Activated CD4-positive, alpha-beta T cell treated with anti-CD3 and anti-CD28 coated beads, Interleukin-2, amount 10 ng/mL, durations not matched to agents 7 days and 5 days (primary cell): ENCODE results near the gene CCNI. TPM values are rescaled to one million over a fixed set of nuclear protein-coding genes. Genes with fewer than 3 reads are reported as not detected.
"Not testable (repeated sequence)": the region's sequence is repeated elsewhere in the genome, so short reads cannot be mapped to it uniquely, and the experiment has no call there.

Experiments used
- CTCF ChIA-PET: fragments of 350-600 bp; sonication (Branson Sonifier 250); formaldehyde crosslinking; loops from one replicate; lab custom pipeline; 2021; ENCODE audit warnings: antibody characterized with exemption; lab: Charles Lee
- POLR2A ChIA-PET: fragments of 350-600 bp; sonication (Branson Sonifier 250); formaldehyde crosslinking; loops from one replicate; lab custom pipeline; 2021; ENCODE audit warnings: antibody characterized with exemption; lab: Charles Lee
- DNase-seq: peaks from one replicate; pipeline ENCODE4 v3.0.0-alpha.2; 2020
- H3K27ac Mint-ChIP-seq: one replicate; pipeline ENCODE4 v1.8.0; 2021; ENCODE audit warnings: mild to moderate bottlenecking, moderate library complexity, mixed read lengths
- H3K27me3 Mint-ChIP-seq: one replicate; pipeline ENCODE4 v1.8.0; 2021; ENCODE audit warnings: mixed read lengths
- H3K36me3 Mint-ChIP-seq: one replicate; pipeline ENCODE4 v1.8.0; 2021; ENCODE audit warnings: low read depth, mixed read lengths
- H3K4me1 Mint-ChIP-seq: one replicate; pipeline ENCODE4 v1.8.0; 2021; ENCODE audit warnings: mixed read lengths
- H3K4me3 Mint-ChIP-seq: one replicate; pipeline ENCODE4 v1.8.0; 2021; ENCODE audit warnings: mild to moderate bottlenecking, moderate library complexity, mixed read lengths
- H3K9me3 Mint-ChIP-seq: one replicate; pipeline ENCODE4 v1.8.0; 2021; ENCODE audit warnings: mixed read lengths
- total RNA-seq, 2 experiments: library from RNA; stranded (reverse); gene quantifications; one replicate each; pipeline ENCODE4 v1.2.3, GENCODE V29; 2021

CCNI gene
- total RNA-seq, 2 experiments from 2014 or later, result 210 to 244 TPM

GRCh38 chr4:77100234-77100633 lies 24.4 kb upstream of the CCNI start:
- peaks cover 12% of the 10 kb centered on the region for H3K4me1 Mint-ChIP-seq
- peaks cover 2% of the 10 kb centered on the region for H3K9me3 Mint-ChIP-seq
- POLR2A ChIA-PET, result no interaction called here
- peaks cover under 1% of the 10 kb centered on the region for H3K27me3 Mint-ChIP-seq
- H3K36me3 Mint-ChIP-seq, result no peaks in the 10 kb centered on the region
- no peak for DNase-seq
- CTCF ChIA-PET, result interaction anchor here (1.2 to 1.3 kb wide), 2 partner anchors 8 to 11 kb away, joined by 4 read pairs; no protein-coding TSS in a partner anchor
- H3K27ac Mint-ChIP-seq, result no peak overlapping the region
- H3K4me3 Mint-ChIP-seq, result no peak overlapping the region

- POLR2A ChIA-PET, result no interaction called here
Measured at GRCh38 chr4:77097611-77098010, 21.8 kb upstream of the CCNI start.

GRCh38 chr4:77095101-77095821 lies 19.5 kb upstream of the CCNI start:
- Mint-ChIP-seq H3K27me3 (no peaks in the 10 kb centered on the region), H3K4me3 (no peak overlapping the region), H3K4me1 (peaks cover 9% of the 10 kb centered on the region), H3K27ac (no peak overlapping the region), H3K9me3 (peaks cover 2% of the 10 kb centered on the region), H3K36me3 (no peaks in the 10 kb centered on the region)
- ChIA-PET CTCF (interaction anchor here (0.6 to 3.7 kb wide), 15 partner anchors 10 to 113 kb away, joined by 3 to 35 read pairs (median 3); partner anchors contain the start of genes CCNG2 and CCNI), POLR2A (no interaction called here)
- peak; percentile 63 for DNase-seq

More at GRCh38 chr4:77097611-77098010, 21.8 kb upstream of the CCNI start:
- CTCF ChIA-PET, result interaction anchor here (0.7 to 3.7 kb wide), 5 partner anchors 14 to 195 kb away, joined by 3 to 35 read pairs (median 4); no protein-coding TSS in a partner anchor
- Mint-ChIP-seq H3K4me1 (peaks cover 15% of the 10 kb centered on the region), H3K9me3 (peaks cover 2% of the 10 kb centered on the region), H3K27ac (no peak overlapping the region), H3K27me3 (no peaks in the 10 kb centered on the region), H3K36me3 (no peaks in the 10 kb centered on the region), H3K4me3 (no peak overlapping the region)
- no peak for DNase-seq

GRCh38 chr4:77094496-77094895 lies 18.7 kb upstream of the CCNI start:
- POLR2A ChIA-PET, result no interaction called here

GRCh38 chr4:77093401-77093800 lies 17.6 kb upstream of the CCNI start:
- CTCF ChIA-PET, result interaction anchor here (0.6 to 1.7 kb wide), 4 partner anchors 8 to 110 kb away, joined by 3 to 4 read pairs (median 4); no protein-coding TSS in a partner anchor
- no peak overlapping the region for H3K4me3 Mint-ChIP-seq
- no peak for DNase-seq
- POLR2A ChIA-PET, result interaction anchor here (0.5 kb wide), 1 partner anchor 255 kb away, joined by 3 read pairs; no protein-coding TSS in a partner anchor
- peaks cover 4% of the 10 kb centered on the region for H3K4me1 Mint-ChIP-seq
- H3K9me3 Mint-ChIP-seq, result no peaks in the 10 kb centered on the region
- no peaks in the 10 kb centered on the region for H3K27me3 Mint-ChIP-seq
- no peaks in the 10 kb centered on the region for H3K36me3 Mint-ChIP-seq
- H3K27ac Mint-ChIP-seq, result no peak overlapping the region

More at GRCh38 chr4:77094496-77094895, 18.7 kb upstream of the CCNI start:
- Mint-ChIP-seq H3K9me3 (no peaks in the 10 kb centered on the region), H3K4me1 (peaks cover 4% of the 10 kb centered on the region), H3K36me3 (no peaks in the 10 kb centered on the region), H3K27me3 (no peaks in the 10 kb centered on the region), H3K4me3 (no peak overlapping the region), H3K27ac (no peak overlapping the region)
- CTCF ChIA-PET, result interaction anchor here (0.6 to 3.7 kb wide), 7 partner anchors 10 to 108 kb away, joined by 3 to 35 read pairs (median 3); no protein-coding TSS in a partner anchor
- DNase-seq, result no peak

GRCh38 chr4:77092975-77093374 lies 17.2 kb upstream of the CCNI start:
- no peaks in the 10 kb centered on the region for H3K27me3 Mint-ChIP-seq
- POLR2A ChIA-PET, result interaction anchor here (0.5 kb wide), 1 partner anchor 255 kb away, joined by 3 read pairs; no protein-coding TSS in a partner anchor
- no peak for DNase-seq
- CTCF ChIA-PET, result interaction anchor here (0.6 to 1.7 kb wide), 4 partner anchors 8 to 110 kb away, joined by 3 to 4 read pairs (median 4); no protein-coding TSS in a partner anchor
- H3K9me3 Mint-ChIP-seq, result no peaks in the 10 kb centered on the region
- H3K36me3 Mint-ChIP-seq, result no peaks in the 10 kb centered on the region
- no peak overlapping the region for H3K27ac Mint-ChIP-seq
- H3K4me1 Mint-ChIP-seq, result peaks cover 4% of the 10 kb centered on the region
- no peak overlapping the region for H3K4me3 Mint-ChIP-seq

- no peak overlapping the region for H3K4me3 Mint-ChIP-seq
- ChIA-PET CTCF (interaction anchor here (1.1 kb wide), 1 partner anchor 16 kb away, joined by 3 read pairs; no protein-coding TSS in a partner anchor), POLR2A (no interaction called here)
- DNase-seq, result no peak
- no peak overlapping the region for H3K27ac Mint-ChIP-seq
- peaks cover 2% of the 10 kb centered on the region for H3K36me3 Mint-ChIP-seq
- H3K27me3 Mint-ChIP-seq, result no peaks in the 10 kb centered on the region
- no peaks in the 10 kb centered on the region for H3K9me3 Mint-ChIP-seq
- H3K4me1 Mint-ChIP-seq, result peaks cover 3% of the 10 kb centered on the region
Measured at GRCh38 chr4:77089866-77090265, 14.1 kb upstream of the CCNI start.

GRCh38 chr4:77087027-77087426 lies 11.2 kb upstream of the CCNI start:
- H3K27me3 Mint-ChIP-seq, H3K9me3 Mint-ChIP-seq, DNase-seq, H3K27ac Mint-ChIP-seq, H3K36me3 Mint-ChIP-seq, H3K4me3 Mint-ChIP-seq, CTCF ChIA-PET, H3K4me1 Mint-ChIP-seq, POLR2A ChIA-PET: not testable (repeated sequence)

- Mint-ChIP-seq H3K9me3 (no peaks in the 10 kb centered on the region), H3K36me3 (peaks cover 2% of the 10 kb centered on the region), H3K27me3 (no peaks in the 10 kb centered on the region), H3K4me1 (peaks cover 8% of the 10 kb centered on the region), H3K27ac (no peak overlapping the region), H3K4me3 (no peak overlapping the region)
- DNase-seq, result no peak
- CTCF ChIA-PET, result no interaction called here
- POLR2A ChIA-PET, result no interaction called here
Measured at GRCh38 chr4:77084019-77084639, 8.3 kb upstream of the CCNI start.

- H3K36me3 Mint-ChIP-seq, result peaks cover 4% of the 10 kb centered on the region
Measured at GRCh38 chr4:77082886-77083608, 7.3 kb upstream of the CCNI start.

GRCh38 chr4:77080806-77081205 lies 5.0 kb upstream of the CCNI start:
- not testable (repeated sequence) for H3K27me3 Mint-ChIP-seq, DNase-seq, H3K27ac Mint-ChIP-seq, H3K9me3 Mint-ChIP-seq, H3K36me3 Mint-ChIP-seq, H3K4me3 Mint-ChIP-seq
- ChIA-PET POLR2A (interaction anchor here (0.6 kb wide), 1 partner anchor 14 kb away, joined by 3 read pairs; no protein-coding TSS in a partner anchor), CTCF (interaction anchor here (0.6 kb wide), 1 partner anchor 121 kb away, joined by 4 read pairs; no protein-coding TSS in a partner anchor)
- peaks cover 21% of the 10 kb centered on the region for H3K4me1 Mint-ChIP-seq

More at GRCh38 chr4:77082886-77083608, 7.3 kb upstream of the CCNI start:
- H3K9me3 Mint-ChIP-seq, result no peaks in the 10 kb centered on the region
- H3K27ac Mint-ChIP-seq, result no peak overlapping the region
- peaks cover 10% of the 10 kb centered on the region for H3K4me1 Mint-ChIP-seq
- POLR2A ChIA-PET, result no interaction called here
- CTCF ChIA-PET, result interaction anchor here (0.7 to 1.6 kb wide), 4 partner anchors 9 to 115 kb away, joined by 3 to 4 read pairs (median 3); no protein-coding TSS in a partner anchor
- H3K27me3 Mint-ChIP-seq, result no peaks in the 10 kb centered on the region
- DNase-seq, result no peak
- no peak overlapping the region for H3K4me3 Mint-ChIP-seq

GRCh38 chr4:77079281-77079680 lies 3.5 kb upstream of the CCNI start:
- H3K36me3 Mint-ChIP-seq, result peaks cover 8% of the 10 kb centered on the region
- H3K9me3 Mint-ChIP-seq, result no peaks in the 10 kb centered on the region
- H3K4me3 Mint-ChIP-seq, result no peak overlapping the region
- H3K27me3 Mint-ChIP-seq, result no peaks in the 10 kb centered on the region
- POLR2A ChIA-PET, result no interaction called here
- H3K4me1 Mint-ChIP-seq, result peaks cover 21% of the 10 kb centered on the region
- no peak overlapping the region for H3K27ac Mint-ChIP-seq
- no peak for DNase-seq
- CTCF ChIA-PET, result no interaction called here
